Nucleus accumbens (tissue), 56 donors: ENCODE results near the gene CFAP61.
A peak's percentile ranks its signal among the peaks of the same experiment; 100 is the strongest.
"Not testable (repeated sequence)": the region's sequence is repeated elsewhere in the genome, so short reads cannot be mapped to it uniquely, and the experiment has no call there.

Experiments used
- DNase-seq, 56 donors: peaks; one replicate each; lab custom pipeline; 2025; lab: John Stamatoyannopoulos, UW

The CFAP61 gene

GRCh38 chr20:20344476-20344875 is 292.1 kb downstream of the CFAP61 start:
- no peak for DNase-seq

DNA sequence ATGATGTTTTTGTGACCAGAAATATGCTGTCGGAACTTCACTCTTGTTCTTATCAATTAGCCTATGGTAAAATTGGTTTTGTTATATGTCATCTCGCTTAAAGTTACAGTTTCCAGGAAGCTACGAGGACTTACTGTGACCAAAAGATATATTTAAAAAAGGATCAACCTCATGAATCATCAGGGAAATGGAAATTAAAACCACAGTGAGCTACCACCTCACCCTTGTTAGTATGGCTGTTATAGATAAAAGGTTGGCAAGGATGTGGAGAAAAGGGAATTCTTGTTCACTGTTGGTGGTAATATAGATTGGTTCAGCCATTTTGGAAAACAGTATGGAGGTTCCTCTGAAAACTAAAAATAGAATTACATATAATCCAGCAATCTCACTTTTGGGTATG is 301.2 kb downstream of the CFAP61 start:
- no peak for DNase-seq

DNA sequence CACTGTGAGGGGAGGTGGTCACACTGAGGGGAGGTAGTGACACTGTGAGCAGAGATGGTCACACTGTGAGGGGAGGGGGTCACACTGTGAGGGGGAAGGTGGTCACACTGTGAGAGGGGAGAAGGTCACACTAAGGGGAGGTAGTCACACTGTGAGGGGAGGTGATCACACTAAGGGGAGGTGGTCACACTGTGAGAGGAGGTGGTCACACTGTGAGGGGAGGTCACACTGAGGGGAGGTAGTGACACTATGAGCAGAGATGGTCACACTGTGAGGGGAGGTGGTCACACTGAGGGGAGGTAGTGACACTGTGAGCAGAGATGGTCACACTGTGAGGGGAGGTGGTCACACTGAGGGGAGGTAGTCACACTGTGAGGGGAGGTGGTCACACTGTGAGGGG is 303.2 kb downstream of the CFAP61 start:
- not testable (repeated sequence) for DNase-seq

GRCh38 chr20:20358801-20359200 is 306.5 kb downstream of the CFAP61 start:
- no peak for DNase-seq

DNA sequence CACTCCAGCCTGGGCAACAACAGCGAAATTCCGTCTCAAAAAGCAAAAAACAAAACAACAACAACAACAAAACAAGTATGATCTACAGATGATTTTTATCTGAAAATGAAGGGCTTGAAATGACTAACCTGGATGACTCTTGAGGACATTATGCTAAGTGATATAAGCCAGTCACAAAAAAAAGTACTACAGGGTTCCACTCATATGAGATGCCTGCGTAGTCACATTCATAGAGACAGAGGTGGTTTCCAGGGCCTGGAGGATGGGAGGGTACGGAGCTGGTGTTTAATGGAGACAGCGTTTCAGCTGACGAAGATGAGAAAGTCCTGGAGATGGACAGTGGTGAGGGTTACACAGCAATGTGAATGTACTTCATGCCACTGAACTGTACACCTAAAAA is 307.3 kb downstream of the CFAP61 start:
- no peak for DNase-seq

GRCh38 chr20:20360464-20360863 is 308.1 kb downstream of the CFAP61 start:
- peak in 31 of 56 donors; percentile 5 to 68 (median 34) for DNase-seq

DNA sequence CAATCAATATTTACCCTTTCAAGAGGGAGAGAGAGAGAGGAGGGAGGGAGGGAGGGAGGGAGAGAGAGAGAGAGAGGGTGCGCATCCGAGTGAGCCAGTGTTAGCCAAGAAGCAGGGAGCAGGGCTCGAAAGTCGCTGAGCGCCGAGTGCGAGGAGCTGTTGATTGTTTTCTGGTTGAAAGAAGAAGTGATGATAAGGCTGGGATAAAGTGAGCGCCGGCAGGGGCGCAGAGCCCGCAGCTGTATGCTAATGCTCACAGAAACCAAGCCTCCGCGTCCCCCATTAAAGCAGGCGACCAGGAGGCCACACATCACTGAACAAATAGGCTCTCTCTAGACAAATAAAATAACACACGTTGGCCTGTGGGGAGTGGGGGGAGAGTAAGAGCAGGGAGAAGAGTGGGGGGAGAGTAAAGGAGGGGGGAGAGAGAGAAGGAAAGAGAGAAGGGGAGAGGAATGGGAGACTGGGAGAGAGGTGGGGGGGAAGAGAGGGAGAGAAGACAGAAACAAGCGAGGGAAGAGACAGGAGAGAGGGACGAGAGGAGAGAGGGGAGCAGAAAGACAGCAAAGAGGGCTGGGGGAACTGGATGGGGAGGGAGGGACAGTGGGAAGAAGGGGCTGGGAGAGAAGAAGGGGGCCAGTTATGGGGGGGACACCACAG is 310.6 kb downstream of the CFAP61 start:
- peak in 13 of 56 donors; percentile 4 to 52 (median 26) for DNase-seq

DNA sequence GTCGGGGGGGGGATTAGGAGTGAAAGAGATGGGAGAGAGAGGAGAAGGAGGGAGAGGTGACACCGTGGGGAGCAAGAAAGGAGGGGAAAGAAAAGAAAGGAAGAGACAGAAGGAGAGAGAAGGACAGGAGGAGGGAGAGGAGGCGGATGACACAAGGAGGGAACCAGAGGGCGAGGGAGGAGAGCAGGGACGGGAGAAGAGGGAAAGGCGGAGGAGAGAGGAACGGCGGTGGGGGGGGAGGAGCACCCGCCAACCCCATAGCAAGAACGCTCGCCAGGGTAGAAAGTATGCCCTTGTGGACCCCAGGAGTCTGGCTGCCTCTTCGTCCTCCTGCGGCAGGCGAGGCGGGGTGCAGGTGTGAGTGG is 311.1 kb downstream of the CFAP61 start:
- DNase-seq = peak in 3 of 56 donors; percentile 2 to 22 (median 7)

GRCh38 chr20:20363799-20364592 is 311.7 kb downstream of the CFAP61 start:
- no peak for DNase-seq

DNA sequence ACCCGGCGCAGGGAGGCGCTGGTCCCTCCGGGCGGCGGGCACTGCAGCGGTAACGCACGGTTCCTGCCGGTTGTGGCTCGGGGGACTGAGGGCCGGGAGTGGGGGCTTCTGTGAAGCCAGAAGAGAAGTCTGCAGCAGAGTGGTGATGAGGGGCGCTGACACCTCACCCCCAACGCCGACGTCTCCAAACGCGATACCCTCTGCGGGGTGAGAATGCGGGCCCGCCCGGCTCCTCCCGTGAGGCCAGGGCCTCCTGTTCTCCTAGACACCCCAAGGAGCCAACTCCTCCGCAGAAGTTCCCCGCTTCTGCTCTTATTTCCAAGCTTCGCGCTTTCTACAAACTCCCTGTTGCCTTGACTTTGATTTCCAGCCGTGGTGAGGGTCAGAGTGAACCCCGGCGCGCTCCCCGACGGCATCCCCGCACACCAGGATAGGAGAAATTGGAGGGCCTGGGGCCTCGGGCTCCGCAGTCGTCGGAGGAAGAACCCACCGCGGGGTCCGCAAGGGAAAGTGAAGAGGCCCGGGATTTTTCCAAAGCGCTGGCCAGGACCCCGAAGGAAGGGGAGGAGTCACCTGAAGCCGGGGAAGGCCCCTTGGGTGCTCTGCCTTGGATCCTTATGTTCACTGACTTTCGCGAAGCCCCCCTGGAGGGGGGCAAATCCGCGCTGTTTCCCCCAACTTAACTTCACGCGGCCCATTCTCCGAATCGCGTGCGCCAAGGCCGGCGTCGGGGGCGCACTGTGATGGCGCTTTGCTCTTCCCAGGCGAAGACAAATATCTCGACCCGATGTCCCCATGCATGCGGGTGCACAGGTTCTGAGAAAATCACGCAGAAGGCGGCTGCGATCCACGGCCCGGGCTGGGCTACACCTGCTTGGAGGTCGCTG is 312.5 kb downstream of the CFAP61 start:
- no peak for DNase-seq

DNA sequence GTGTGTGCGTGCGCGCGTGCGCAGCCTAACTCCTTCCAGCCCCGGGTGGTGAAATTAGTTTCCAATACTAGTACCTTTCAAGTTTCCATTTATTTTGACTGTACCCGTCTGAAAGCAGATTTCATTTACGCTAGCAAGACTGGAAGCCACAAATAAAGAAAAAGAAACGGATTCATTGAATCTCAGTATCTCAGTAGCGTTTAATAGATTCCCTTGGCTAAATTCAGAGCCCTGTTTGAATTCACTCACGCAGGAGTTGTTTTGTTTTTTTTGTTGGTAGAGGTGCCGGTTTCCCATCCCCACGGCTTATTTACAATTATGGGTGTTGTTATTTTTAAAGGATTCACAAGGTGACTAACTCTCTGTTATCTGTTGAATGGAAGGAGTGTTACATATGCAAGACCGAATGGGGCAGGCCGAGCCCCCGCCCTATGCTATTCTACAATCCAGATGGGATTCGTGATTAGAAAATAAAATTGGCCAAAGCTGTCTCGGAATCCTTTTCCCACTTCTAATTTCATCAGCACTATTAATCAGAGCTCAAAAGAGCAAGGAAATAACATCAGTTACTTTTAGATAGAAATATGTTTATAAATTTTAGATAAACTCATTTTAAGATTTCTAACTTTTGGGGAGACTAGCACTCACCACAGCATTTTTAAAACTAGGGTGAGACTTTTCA is 313.3 kb downstream of the CFAP61 start:
- no peak for DNase-seq

DNA sequence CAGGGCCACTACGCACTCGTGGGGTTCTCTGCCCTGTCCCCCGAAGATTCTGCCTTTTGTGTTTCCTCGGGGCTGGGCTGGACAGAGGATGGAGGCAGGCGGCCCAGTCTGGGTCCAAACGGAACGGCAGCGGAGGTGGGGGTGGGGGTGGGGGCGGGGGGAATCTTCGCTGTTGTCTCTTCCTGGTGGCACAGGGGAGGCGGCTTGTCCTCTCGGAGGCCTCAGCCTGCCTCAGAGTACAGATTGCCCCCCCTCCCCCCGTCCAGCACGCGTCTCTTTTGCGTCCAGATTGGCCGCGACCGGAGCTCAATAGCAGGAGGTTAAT is 314.2 kb downstream of the CFAP61 start:
- no peak for DNase-seq

GRCh38 chr20:20366876-20367574 is 314.7 kb downstream of the CFAP61 start:
- peak in 13 of 56 donors; percentile 9 to 73 (median 45) for DNase-seq

- DNase-seq = peak in 45 of 56 donors; percentile 5 to 87 (median 67)
Observed at GRCh38 chr20:20367575-20368417, 315.5 kb downstream of the CFAP61 start, which contains the start of gene INSM1. Gene INSM1 (plus strand): TSS chr20:20368104. CDS start chr20:20368268, 164 bp downstream.

DNA sequence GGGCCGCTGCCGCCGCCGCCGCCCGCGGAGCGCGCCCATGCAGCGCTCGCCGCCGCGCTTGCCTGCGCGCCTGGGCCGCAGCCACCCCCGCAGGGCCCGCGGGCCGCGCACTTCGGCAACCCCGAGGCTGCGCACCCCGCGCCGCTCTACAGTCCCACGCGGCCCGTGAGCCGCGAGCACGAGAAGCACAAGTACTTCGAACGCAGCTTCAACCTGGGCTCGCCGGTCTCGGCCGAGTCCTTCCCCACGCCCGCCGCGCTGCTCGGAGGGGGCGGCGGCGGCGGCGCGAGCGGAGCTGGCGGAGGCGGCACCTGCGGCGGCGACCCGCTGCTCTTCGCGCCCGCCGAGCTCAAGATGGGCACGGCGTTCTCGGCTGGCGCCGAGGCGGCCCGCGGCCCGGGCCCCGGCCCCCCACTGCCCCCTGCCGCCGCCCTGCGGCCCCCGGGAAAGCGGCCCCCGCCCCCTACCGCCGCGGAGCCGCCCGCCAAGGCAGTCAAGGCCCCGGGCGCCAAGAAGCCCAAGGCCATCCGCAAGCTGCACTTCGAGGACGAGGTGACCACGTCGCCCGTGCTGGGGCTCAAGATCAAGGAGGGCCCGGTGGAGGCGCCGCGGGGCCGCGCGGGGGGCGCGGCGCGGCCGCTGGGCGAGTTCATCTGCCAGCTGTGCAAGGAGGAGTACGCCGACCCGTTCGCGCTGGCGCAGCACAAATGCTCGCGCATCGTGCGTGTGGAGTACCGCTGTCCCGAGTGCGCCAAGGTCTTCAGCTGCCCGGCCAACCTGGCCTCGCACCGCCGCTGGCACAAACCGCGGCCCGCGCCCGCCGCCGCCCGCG is 316.3 kb downstream of the CFAP61 start:
- peak in 10 of 56 donors; percentile 9 to 51 (median 31) for DNase-seq

DNA sequence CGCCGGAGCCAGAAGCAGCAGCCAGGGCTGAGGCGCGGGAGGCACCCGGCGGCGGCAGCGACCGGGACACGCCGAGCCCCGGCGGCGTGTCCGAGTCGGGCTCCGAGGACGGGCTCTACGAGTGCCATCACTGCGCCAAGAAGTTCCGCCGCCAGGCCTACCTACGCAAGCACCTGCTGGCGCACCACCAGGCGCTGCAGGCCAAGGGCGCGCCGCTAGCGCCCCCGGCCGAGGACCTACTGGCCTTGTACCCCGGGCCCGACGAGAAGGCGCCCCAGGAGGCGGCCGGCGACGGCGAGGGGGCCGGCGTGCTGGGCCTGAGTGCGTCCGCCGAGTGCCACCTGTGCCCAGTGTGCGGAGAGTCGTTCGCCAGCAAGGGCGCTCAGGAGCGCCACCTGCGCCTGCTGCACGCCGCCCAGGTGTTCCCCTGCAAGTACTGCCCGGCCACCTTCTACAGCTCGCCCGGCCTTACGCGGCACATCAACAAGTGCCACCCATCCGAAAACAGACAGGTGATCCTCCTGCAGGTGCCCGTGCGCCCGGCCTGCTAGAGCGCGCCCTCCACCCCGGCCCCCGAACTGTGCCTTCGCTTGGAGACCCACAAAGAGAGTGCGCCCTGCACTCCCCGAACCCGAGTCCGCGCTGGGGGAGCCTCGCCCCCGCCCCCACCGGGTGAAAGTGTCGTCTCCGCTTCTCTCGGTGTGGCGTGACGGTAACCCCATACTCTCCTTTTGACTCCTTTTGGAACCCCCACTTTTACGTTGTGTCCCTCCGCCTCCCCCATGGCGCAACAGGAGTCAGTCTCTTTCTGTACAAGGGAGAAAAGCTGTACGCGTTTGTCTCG is 317.1 kb downstream of the CFAP61 start:
- DNase-seq = peak in 26 of 56 donors; percentile 16 to 63 (median 39)

- no peak for DNase-seq
Observed at GRCh38 chr20:20370094-20370575, 317.8 kb downstream of the CFAP61 start.
